Activated CD4-positive, alpha-beta T cell treated with anti-CD3 and anti-CD28 coated beads, Interleukin-2, amount 50 U/mL, for 16 hours (primary cell): ENCODE results near the gene KANK4.
"Not testable (repeated sequence)": the region's sequence is repeated elsewhere in the genome, so short reads cannot be mapped to it uniquely, and the experiment has no call there.

Source experiments
- DNase-seq: peaks from one replicate; pipeline ENCODE4 v3.0.0-alpha.2; 2020

KANK4 gene

GRCh38 chr1:62269851-62270495, 49.3 kb downstream of the KANK4 start:
- no peak for DNase-seq

GRCh38 chr1:62269439-62269838, 49.8 kb downstream of the KANK4 start:
- DNase-seq: no peak

- DNase-seq: no peak
Measured at GRCh38 chr1:62268315-62268714, 50.9 kb downstream of the KANK4 start.

GRCh38 chr1:62265956-62266935, 53.0 kb downstream of the KANK4 start:
- DNase-seq: no peak

GRCh38 chr1:62263814-62264353, 55.4 kb downstream of the KANK4 start:
- DNase-seq: no peak

- no peak for DNase-seq
Measured at GRCh38 chr1:62263006-62263813, 56.0 kb downstream of the KANK4 start.

GRCh38 chr1:62260688-62261087, 58.5 kb downstream of the KANK4 start:
- DNase-seq: no peak

GRCh38 chr1:62259551-62259950, 59.7 kb downstream of the KANK4 start:
- DNase-seq: no peak

GRCh38 chr1:62250126-62250726, 69.0 kb downstream of the KANK4 start:
- DNase-seq: no peak

- no peak for DNase-seq
Measured at GRCh38 chr1:62247391-62248168, 71.7 kb downstream of the KANK4 start.

GRCh38 chr1:62245201-62245600, 74.0 kb downstream of the KANK4 start:
- no peak for DNase-seq

- not testable (repeated sequence) for DNase-seq
Measured at GRCh38 chr1:62244380-62244779, 74.9 kb downstream of the KANK4 start.

- DNase-seq: no peak
Measured at GRCh38 chr1:62241371-62242131, 77.7 kb downstream of the KANK4 start.

GRCh38 chr1:62240651-62241370, 78.4 kb downstream of the KANK4 start:
- no peak for DNase-seq

GRCh38 chr1:62239652-62240403, 79.4 kb downstream of the KANK4 start:
- not testable (repeated sequence) for DNase-seq

GRCh38 chr1:62238507-62238906, 80.7 kb downstream of the KANK4 start:
- DNase-seq: no peak

- DNase-seq: no peak
Measured at GRCh38 chr1:62237950-62238374, 81.3 kb downstream of the KANK4 start.

GRCh38 chr1:62237361-62237760, 81.9 kb downstream of the KANK4 start:
- DNase-seq: no peak

- DNase-seq: no peak
Measured at GRCh38 chr1:62235576-62235975, 83.7 kb downstream of the KANK4 start.
